H1 (cell line): ENCODE measurements around the gene IL22RA2. TPM values are rescaled to one million over a fixed set of nuclear protein-coding genes. Genes with fewer than 3 reads are reported as not detected.

ENCODE experiments used
- CTCF ChIA-PET: fragments of 300-600 bp; sonication (Branson Sonifier 250); formaldehyde crosslinking; loops from one replicate; lab custom pipeline; 2021; ENCODE audit not compliant: partially characterized antibody; lab: Charles Lee
- POLR2A ChIA-PET: fragments of 300-600 bp; sonication (Branson Sonifier 250); formaldehyde crosslinking; loops from one replicate; lab custom pipeline; 2021; ENCODE audit warnings: inconsistent platforms; ENCODE audit not compliant: partially characterized antibody; lab: Charles Lee
- DNase-seq, 2 experiments: peaks; one replicate each; pipeline versions ENCODE4 v3.0.0 to v3.0.0-alpha.2; 2010 to 2022; ENCODE audit warnings: low spot score in 2 of 2, low read depth in 1 of 2, mixed read lengths in 1 of 2
- FAIRE-seq: peaks from 2 replicates; lab custom pipeline; 2011; peaks lifted over from hg19 to GRCh38; lab: Jason Lieb, UNC
- H2AFZ ChIP-seq: 2 replicates; pipeline ENCODE4 v1.8.1; 2012; ENCODE audit warnings: low read length, inconsistent platforms
- H2AK5ac ChIP-seq: 2 replicates; pipeline ENCODE4 v1.6.1; 2013; ENCODE audit warnings: low read depth, low read length
- H2BK120ac ChIP-seq: replicated peaks from 2 replicates; pipeline ENCODE3; 2013; ENCODE audit warnings: low read depth, low read length, inconsistent platforms
- H2BK12ac ChIP-seq: 2 replicates; pipeline ENCODE4 v1.6.1; 2013; ENCODE audit warnings: low read depth, low read length
- H2BK15ac ChIP-seq: 2 replicates; pipeline ENCODE4 v1.6.1; 2013; ENCODE audit warnings: low read length
- H2BK20ac ChIP-seq: 2 replicates; pipeline ENCODE4 v1.6.1; 2013; ENCODE audit warnings: low read length
- H2BK5ac ChIP-seq: 2 replicates; pipeline ENCODE4 v1.6.1; 2013; ENCODE audit warnings: low read depth, low read length
- H3K14ac ChIP-seq: 2 replicates; pipeline ENCODE4 v1.6.1; 2013; ENCODE audit warnings: inconsistent platforms; ENCODE audit not compliant: insufficient read length
- H3K18ac ChIP-seq: 2 replicates; pipeline ENCODE4 v1.6.1; 2013; ENCODE audit warnings: low read length; ENCODE audit errors: extremely low read depth
- H3K23ac ChIP-seq: 2 replicates; pipeline ENCODE4 v1.6.1; 2013; ENCODE audit warnings: inconsistent platforms; ENCODE audit not compliant: insufficient read length
- H3K23me2 ChIP-seq: 2 replicates; pipeline ENCODE4 v1.6.1; 2013; ENCODE audit warnings: low read depth, low read length
- H3K27ac ChIP-seq: 2 replicates; pipeline ENCODE4 v1.6.1; 2011; ENCODE audit warnings: low read depth, low read length, inconsistent platforms
- H3K27me3 ChIP-seq, 4 experiments: replicated peaks in 1 of 4; 1 replicate in 1 of 4; 2 replicates in 3 of 4; pipeline versions ENCODE4 v1.6.1 to v1.8.1; 2011 to 2013; ENCODE audit warnings: low read length in 3 of 4, mild to moderate bottlenecking in 3 of 4, inconsistent platforms in 2 of 4, mixed read lengths in 2 of 4, moderate library complexity in 1 of 4; ENCODE audit not compliant: control insufficient read depth in 3 of 4, insufficient read depth in 3 of 4; ENCODE audit errors: extremely low read depth in 1 of 4
- H3K36me3 ChIP-seq, 4 experiments: 2 replicates each; pipeline versions ENCODE4 v1.6.1 to v1.8.1; 2011 to 2013; ENCODE audit warnings: mild to moderate bottlenecking in 4 of 4, low read length in 3 of 4, moderate library complexity in 2 of 4, control low read depth in 1 of 4, inconsistent platforms in 1 of 4; ENCODE audit not compliant: insufficient read depth in 4 of 4, control insufficient read depth in 2 of 4
- H3K4ac ChIP-seq: replicated peaks from 2 replicates; pipeline ENCODE3; 2013; ENCODE audit warnings: low read length, low read depth, mixed read lengths, inconsistent platforms; ENCODE audit not compliant: insufficient read length
- H3K4me1 ChIP-seq, 4 experiments: replicated peaks in 1 of 4; 1 replicate in 1 of 4; 2 replicates in 3 of 4; pipeline versions ENCODE4 v1.6.1 to v1.8.1; 2011 to 2013; ENCODE audit warnings: low read length in 3 of 4, inconsistent platforms in 2 of 4, mixed read lengths in 1 of 4; ENCODE audit not compliant: insufficient read depth in 4 of 4, control insufficient read depth in 3 of 4
- H3K4me2 ChIP-seq, 2 experiments: 2 replicates each; pipeline versions ENCODE4 v1.6.1 to v1.8.1; 2011 to 2013; ENCODE audit warnings: low read depth in 2 of 2, low read length in 2 of 2, control low read depth in 1 of 2, inconsistent platforms in 1 of 2, mild to moderate bottlenecking in 1 of 2; ENCODE audit not compliant: insufficient read depth in 1 of 2
- H3K4me3 ChIP-seq, 4 experiments: fragments of 200-600, 300-600 bp in 1 of 4; sonication (generic), shearing (Covaris generic), sonication (Bioruptor Twin) in 1 of 4; 2 replicates each; pipeline versions ENCODE4 v1.5.1 to v1.8.1; 2011 to 2016; ENCODE audit warnings: low read length in 4 of 4, low read depth in 3 of 4, control low read depth in 2 of 4, inconsistent platforms in 2 of 4, mild to moderate bottlenecking in 2 of 4, mixed read lengths in 1 of 4, moderate library complexity in 1 of 4; ENCODE audit not compliant: insufficient read depth in 2 of 4; ENCODE audit errors: extremely low read depth in 1 of 4
- H3K56ac ChIP-seq: replicated peaks from 2 replicates; pipeline ENCODE3; 2013; ENCODE audit warnings: low read depth, mild to moderate bottlenecking, mixed read lengths, low read length, inconsistent platforms; ENCODE audit not compliant: insufficient read length
- H3K79me1 ChIP-seq: 2 replicates; pipeline ENCODE4 v1.6.1; 2013; ENCODE audit warnings: low read depth, low read length, control low read depth
- H3K79me2 ChIP-seq, 2 experiments: 2 replicates each; pipeline versions ENCODE4 v1.6.1 to v1.8.1; 2012 to 2013; ENCODE audit warnings: low read length in 2 of 2, mild to moderate bottlenecking in 2 of 2, inconsistent platforms in 1 of 2; ENCODE audit not compliant: insufficient read depth in 2 of 2, control insufficient read depth in 1 of 2
- H3K9ac ChIP-seq, 4 experiments: replicated peaks in 1 of 4; 1 replicate in 1 of 4; 2 replicates in 3 of 4; pipeline versions ENCODE4 v1.6.1 to v1.8.1; 2011 to 2013; ENCODE audit warnings: low read depth in 3 of 4, low read length in 3 of 4, control low read depth in 2 of 4, mild to moderate bottlenecking in 2 of 4, moderate library complexity in 2 of 4, inconsistent platforms in 1 of 4; ENCODE audit errors: extremely low read depth in 1 of 4
- H3K9me3 ChIP-seq, 2 experiments: 2 replicates each; pipeline versions ENCODE4 v1.6.1 to v1.8.1; 2012 to 2013; ENCODE audit warnings: mild to moderate bottlenecking in 2 of 2, moderate library complexity in 2 of 2, control low read depth in 1 of 2, inconsistent platforms in 1 of 2, low read depth in 1 of 2, low read length in 1 of 2, mixed read lengths in 1 of 2; ENCODE audit not compliant: insufficient read depth in 2 of 2
- H4K20me1 ChIP-seq, 2 experiments: replicated peaks in 1 of 2; 2 replicates each; pipeline versions ENCODE3 to v1.8.1; 2011 to 2013; ENCODE audit warnings: inconsistent platforms in 2 of 2, low read length in 2 of 2, mild to moderate bottlenecking in 1 of 2; ENCODE audit not compliant: insufficient read depth in 2 of 2, control insufficient read depth in 1 of 2
- H4K5ac ChIP-seq: 2 replicates; pipeline ENCODE4 v1.6.1; 2013; ENCODE audit warnings: low read length, low read depth, mixed read lengths, inconsistent platforms; ENCODE audit not compliant: insufficient read length
- H4K8ac ChIP-seq: 2 replicates; pipeline ENCODE4 v1.8.0; 2013; ENCODE audit warnings: mild to moderate bottlenecking, moderate library complexity, low read length, inconsistent platforms; ENCODE audit not compliant: insufficient read depth; ENCODE audit errors: extremely low read depth
- H4K91ac ChIP-seq: replicated peaks from 2 replicates; pipeline ENCODE3; 2013; ENCODE audit warnings: low read length, mixed read lengths, inconsistent platforms; ENCODE audit not compliant: insufficient read length
- POLR2A ChIP-seq, 2 experiments: IDR thresholded peaks; 1 replicate in 1 of 2; 2 replicates in 1 of 2; pipeline ENCODE4 v1.6.1; 2011; ENCODE audit warnings: low read depth in 2 of 2, low read length in 2 of 2, mild to moderate bottlenecking in 2 of 2; ENCODE audit errors: control extremely low read depth in 1 of 2
- SP2 ChIP-seq: IDR thresholded peaks from 2 replicates; pipeline ENCODE4 v1.6.1; 2012; ENCODE audit warnings: mild to moderate bottlenecking, low read length, inconsistent platforms
- WGBS, 2 experiments: shearing (Covaris generic) in 1 of 2; methylation state at CpG; one replicate each; pipeline versions ENCODE4 v1.1.6 to v1.1.7; 2013 to 2015; ENCODE audit warnings: low lambda C conversion rate in 2 of 2, mixed read lengths in 2 of 2, inconsistent platforms in 1 of 2, low coverage in 1 of 2, missing lambda C conversion rate in 1 of 2; ENCODE audit not compliant: insufficient replicate concordance in 2 of 2, insufficient coverage in 1 of 2, insufficient read length in 1 of 2; ENCODE audit errors: extremely low coverage in 1 of 2, missing lambda C conversion rate in 1 of 2; 5-methylcytosine and 5-hydroxymethylcytosine counted together
- polyA plus RNA-seq, 7 experiments: library from polyadenylated mRNA; depleted of rRNA in 3 of 7; stranded (reverse) in 5 of 7; unstranded in 2 of 7; fragments of >200 nt in 5 of 7; fragments of 200-250 nt in 2 of 7; gene quantifications; 1 replicate in 5 of 7; 2 replicates in 1 of 7; 4 replicates in 1 of 7; pipeline versions ENCODE4 v1.2.1 to v1.2.3, GENCODE V29; 2011 to 2013; ENCODE audit warnings: missing spikeins in 2 of 7, mixed read lengths in 2 of 7
- total RNA-seq: library from RNA; stranded (reverse); fragmentation: NEBNext Ultra II Directional; extraction: Animal tissue kit (Norgen Biotek cat#: 25700); gene quantifications from 2 replicates; pipeline ENCODE4 v1.2.1, GENCODE V29; 2021

The IL22RA2 gene
- total and polyA plus RNA-seq, 2 of the 8 experiments (the other 6 are each of a cell fraction or from before 2014, with no cell fraction given): not detected

DNA sequence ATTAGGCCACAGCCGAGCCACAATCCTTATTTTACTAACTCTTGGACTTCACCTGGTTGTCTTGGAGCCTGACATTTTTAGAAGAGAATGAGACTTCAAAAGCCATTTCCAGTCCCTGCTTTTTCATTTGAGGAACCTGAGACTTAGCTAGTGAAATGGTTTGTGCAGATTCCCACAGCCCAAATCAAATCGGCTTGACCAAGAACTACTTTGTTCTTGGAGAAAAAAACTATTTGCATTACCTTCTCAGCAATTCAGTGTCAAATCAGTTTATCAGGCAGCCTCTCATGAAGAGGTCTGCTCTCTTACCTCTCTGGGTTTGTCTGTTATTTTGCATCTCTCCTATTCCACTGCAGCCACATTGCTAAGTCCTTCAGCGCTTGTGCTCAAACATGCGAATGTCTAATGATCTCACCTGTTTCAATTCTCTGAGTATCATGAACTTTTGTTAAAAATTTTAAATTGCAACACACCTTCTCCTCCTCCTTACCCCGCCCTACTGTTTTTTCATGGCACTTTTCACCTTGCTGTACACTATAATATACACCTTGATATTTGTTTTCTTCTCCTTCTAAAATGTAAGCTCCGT, 46.3 kb upstream of the IL22RA2 start:
- 73% methylated on average over 6 of the region's 6 CpGs; no CpG with 5 or more reads in 1 of the 2 experiments for WGBS, 2 experiments
- H3K27ac ChIP-seq: no peak overlapping the region
- H3K4ac ChIP-seq: peak overlapping the region; percentile 19
- peaks cover 16 to 42% of the 10 kb centered on the region in 2 experiments for H3K79me2 ChIP-seq
- H4K5ac ChIP-seq: peak overlapping the region; percentile 6
- no peak overlapping the region for H2BK5ac ChIP-seq
- peak overlapping the region in 2 of 4 experiments; percentile 33 to 82; a peak in 2 of 7 replicates for H3K9ac ChIP-seq
- no peak overlapping the region for H2AK5ac ChIP-seq
- peak overlapping the region; percentile 53; the same call in 1 of the 2 replicates for H3K18ac ChIP-seq
- H2BK12ac ChIP-seq: no peak overlapping the region
- POLR2A ChIA-PET: no interaction called here
- H4K8ac ChIP-seq: no peak overlapping the region
- H3K4me1 ChIP-seq: peaks cover 5 to 9% (median 7%) of the 10 kb centered on the region in 4 experiments; a peak in 6 of 7 replicates
- no peak for DNase-seq
- no peak overlapping the region for H4K91ac ChIP-seq
- no peaks in the 10 kb centered on the region for H3K27me3 ChIP-seq
- H3K79me1 ChIP-seq: peaks cover 14% of the 10 kb centered on the region
- H3K23ac ChIP-seq: no peak overlapping the region
- CTCF ChIA-PET: interaction anchor here (1.1 to 1.3 kb wide), 2 partner anchors 151 to 370 kb away, joined by 3 read pairs; no protein-coding TSS in a partner anchor
- peak overlapping the region; percentile 83 to 99 for H3K4me2 ChIP-seq
- 0 out of 2 replicates have a peak, but pooled peaks cover 3% of the 10 kb centered on the region for H3K23me2 ChIP-seq
- H3K14ac ChIP-seq: no peak overlapping the region
- H2BK120ac ChIP-seq: no peak overlapping the region
- peaks cover 2 to 7% of the 10 kb centered on the region in 2 experiments for H4K20me1 ChIP-seq
- H2BK15ac ChIP-seq: no peak overlapping the region
- no peak overlapping the region for H3K56ac ChIP-seq
- no peaks in the 10 kb centered on the region for H3K36me3 ChIP-seq
- TF ChIP-seq SP2: no peak
- TF ChIP-seq POLR2A (IDR thresholded peaks at IDR 0.05; ENCODE audit: control extremely low read depth in 1 of 2, low read depth in 2 of 2, low read length in 2 of 2): peak in 1 of 2 experiments; percentile 6; a peak in 1 of 3 replicates
- TF ChIP-seq, all 59 proteins: peak for 1
- no peaks in the 10 kb centered on the region for H3K9me3 ChIP-seq
- H2AFZ ChIP-seq: peak overlapping the region; percentile 94
- FAIRE-seq: no peak
- H2BK20ac ChIP-seq: 0 out of 2 replicates have a peak overlapping the region, but pooled peaks have one; percentile 34
- peak overlapping the region; percentile 81 to 91 (median 87); a peak in 7 of 8 replicates for H3K4me3 ChIP-seq
